KOPT-K1 (cell line): ENCODE measurements around the gene DNM2.

ENCODE experiments used
- H3K27ac ChIP-seq: fragments of 200-600 bp; sonication (generic); 2 replicates; pipeline ENCODE4 v1.5.1; 2016; ENCODE audit warnings: antibody characterized with exemption, mild to moderate bottlenecking, low read depth, low read length; ENCODE audit not compliant: poor library complexity, severe bottlenecking
- H3K36me3 ChIP-seq: fragments of 200-600 bp; sonication (generic); 2 replicates; pipeline ENCODE4 v1.5.1; 2017; ENCODE audit warnings: antibody characterized with exemption, mild to moderate bottlenecking, low read length, moderate library complexity; ENCODE audit not compliant: insufficient read depth
- H3K9me3 ChIP-seq: fragments of 200-600 bp; sonication (generic); 2 replicates; pipeline ENCODE4 v1.5.1; 2017; ENCODE audit warnings: antibody characterized with exemption, low read length, mild to moderate bottlenecking; ENCODE audit not compliant: insufficient read depth, poor library complexity, severe bottlenecking

DNM2 gene

DNA sequence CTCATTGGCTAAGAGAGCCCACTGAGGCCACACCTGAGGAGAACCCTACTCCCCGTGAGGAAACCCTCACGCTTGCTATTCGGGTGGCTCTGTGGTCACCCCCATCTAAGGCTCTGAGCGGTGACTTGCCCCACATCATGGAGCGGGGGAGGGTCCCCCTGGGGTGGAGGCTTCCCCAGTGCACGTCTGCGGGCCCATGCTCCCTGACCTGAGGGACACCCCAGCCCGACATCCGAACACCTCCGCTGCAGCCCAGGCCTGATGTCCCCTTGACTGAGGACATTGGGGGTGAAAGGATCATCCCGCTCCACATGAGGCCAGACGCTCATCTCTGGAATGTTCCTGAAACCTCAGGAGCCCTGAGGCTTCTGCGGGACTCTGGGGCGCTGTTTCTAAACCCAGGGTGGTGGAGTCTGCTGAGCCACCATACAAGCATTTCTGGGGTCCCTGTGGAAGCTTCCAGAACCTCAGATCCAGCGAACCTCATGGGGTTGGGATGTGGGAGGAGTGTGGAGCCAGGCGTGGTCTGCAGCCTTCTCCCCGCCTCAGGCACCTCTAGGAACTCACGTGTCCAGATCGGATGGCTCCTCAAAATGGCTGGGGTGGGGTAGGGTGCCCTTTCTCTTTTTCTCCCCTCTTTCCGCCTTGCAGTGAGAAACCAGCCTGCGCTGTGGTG is 98.2 kb downstream of the DNM2 start:
- peaks cover 3% of the 10 kb centered on the region for H3K9me3 ChIP-seq
- peaks cover 95% of the 10 kb centered on the region for H3K36me3 ChIP-seq
- H3K27ac ChIP-seq, result no peak overlapping the region

DNA sequence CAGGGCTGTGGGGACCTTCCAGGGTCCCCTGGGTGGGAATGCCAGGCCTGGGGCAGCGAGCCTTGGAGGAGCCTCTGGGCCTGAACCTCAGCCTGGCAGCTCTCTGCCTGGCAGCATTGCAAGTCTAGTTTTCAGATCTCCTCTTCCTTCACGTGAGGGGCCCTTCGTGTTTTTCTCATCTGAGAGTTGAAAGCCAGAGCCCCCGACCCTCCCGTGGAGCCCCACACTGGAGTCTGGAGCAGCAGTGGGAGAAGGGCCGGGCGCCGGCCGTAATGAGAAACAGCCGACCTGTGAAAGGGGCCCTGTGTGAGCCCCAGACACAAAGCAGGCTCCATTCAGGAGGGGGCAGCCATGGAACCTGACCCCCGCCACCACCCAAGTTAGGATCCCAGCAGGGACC is 98.8 kb downstream of the DNM2 start:
- peaks cover 95% of the 10 kb centered on the region for H3K36me3 ChIP-seq
- peaks cover 7% of the 10 kb centered on the region for H3K9me3 ChIP-seq
- no peak overlapping the region for H3K27ac ChIP-seq

DNA sequence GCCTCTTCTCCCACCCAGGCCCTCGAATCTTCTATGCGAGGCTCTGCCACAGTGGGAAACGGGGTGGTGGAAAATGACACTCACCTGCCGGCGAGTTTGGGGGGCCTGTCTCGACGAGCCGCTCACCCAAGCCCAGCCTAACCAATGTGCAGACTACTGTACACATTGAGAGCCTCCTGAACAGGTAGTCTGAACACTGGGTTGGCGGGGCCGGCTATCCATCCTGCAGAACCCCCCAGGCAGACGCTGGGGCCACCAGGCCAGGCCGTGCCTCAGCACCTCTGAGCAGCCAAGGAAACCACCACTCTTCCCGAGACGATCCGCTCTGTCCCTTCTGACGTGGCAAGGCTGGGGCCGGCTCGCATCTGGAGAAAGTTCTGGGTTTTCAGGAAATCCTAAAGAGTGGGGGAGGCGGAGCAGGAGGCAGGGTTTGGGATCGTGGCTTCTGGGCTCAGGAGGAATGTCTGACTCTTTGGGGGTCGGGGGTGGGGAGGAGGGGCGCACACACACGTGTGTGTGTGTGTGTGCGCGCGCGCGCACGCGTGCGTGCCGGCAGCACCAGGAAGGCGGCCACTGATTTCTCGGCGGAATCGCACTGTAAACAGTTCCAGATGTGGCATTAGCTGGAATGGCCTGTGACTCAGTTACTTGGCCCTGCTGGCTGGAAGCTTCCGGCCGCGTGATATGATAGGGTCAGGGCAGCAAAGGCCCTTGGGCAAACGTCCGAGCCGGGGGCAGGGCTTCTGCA is 99.6 kb downstream of the DNM2 start:
- Histone ChIP-seq H3K9me3 (peaks cover 7% of the 10 kb centered on the region), H3K27ac (no peak overlapping the region), H3K36me3 (peaks cover 95% of the 10 kb centered on the region)

DNA sequence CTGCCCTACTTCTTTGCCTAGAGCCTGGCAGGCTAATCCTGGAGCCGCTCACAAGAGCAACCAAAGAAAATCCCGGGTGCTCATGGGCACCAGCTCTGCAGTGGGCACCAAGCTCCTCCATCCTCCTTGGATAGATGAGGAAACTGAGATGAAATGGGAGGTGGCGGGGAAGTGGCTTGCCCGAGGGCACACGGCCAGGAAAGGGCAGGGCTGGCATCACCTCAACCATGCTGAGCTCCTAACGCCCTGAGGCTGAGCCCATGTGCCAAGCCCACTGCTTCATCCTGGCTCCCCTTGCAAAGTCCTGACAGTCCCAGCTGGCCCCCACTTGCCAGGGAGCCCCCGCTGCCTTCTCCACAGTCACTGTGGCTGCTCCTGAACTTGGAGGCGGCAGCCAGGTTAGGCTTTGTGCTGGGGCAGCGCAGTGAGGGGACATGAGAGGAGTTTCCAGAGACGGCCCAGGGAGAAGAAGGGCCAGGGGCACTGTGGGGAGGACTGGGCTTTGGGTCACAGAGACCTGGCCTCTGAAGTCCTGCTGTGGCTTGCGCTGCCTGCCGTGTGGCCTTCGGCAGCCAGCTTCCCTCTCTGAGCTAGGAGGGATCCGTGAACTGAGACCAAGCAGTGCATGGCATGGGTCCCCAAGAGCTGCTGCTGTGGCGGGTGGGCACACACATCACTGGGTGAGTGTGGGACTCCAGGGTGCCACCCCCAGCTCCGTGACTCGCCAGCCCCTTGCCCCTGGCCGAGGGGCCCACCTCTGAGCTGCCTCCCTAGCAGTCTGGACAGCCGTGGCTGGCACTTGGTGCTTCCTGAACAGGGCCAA is 100.6 kb downstream of the DNM2 start:
- Histone ChIP-seq H3K27ac (no peak overlapping the region), H3K9me3 (peaks cover 7% of the 10 kb centered on the region), H3K36me3 (peaks cover 90% of the 10 kb centered on the region)

DNA sequence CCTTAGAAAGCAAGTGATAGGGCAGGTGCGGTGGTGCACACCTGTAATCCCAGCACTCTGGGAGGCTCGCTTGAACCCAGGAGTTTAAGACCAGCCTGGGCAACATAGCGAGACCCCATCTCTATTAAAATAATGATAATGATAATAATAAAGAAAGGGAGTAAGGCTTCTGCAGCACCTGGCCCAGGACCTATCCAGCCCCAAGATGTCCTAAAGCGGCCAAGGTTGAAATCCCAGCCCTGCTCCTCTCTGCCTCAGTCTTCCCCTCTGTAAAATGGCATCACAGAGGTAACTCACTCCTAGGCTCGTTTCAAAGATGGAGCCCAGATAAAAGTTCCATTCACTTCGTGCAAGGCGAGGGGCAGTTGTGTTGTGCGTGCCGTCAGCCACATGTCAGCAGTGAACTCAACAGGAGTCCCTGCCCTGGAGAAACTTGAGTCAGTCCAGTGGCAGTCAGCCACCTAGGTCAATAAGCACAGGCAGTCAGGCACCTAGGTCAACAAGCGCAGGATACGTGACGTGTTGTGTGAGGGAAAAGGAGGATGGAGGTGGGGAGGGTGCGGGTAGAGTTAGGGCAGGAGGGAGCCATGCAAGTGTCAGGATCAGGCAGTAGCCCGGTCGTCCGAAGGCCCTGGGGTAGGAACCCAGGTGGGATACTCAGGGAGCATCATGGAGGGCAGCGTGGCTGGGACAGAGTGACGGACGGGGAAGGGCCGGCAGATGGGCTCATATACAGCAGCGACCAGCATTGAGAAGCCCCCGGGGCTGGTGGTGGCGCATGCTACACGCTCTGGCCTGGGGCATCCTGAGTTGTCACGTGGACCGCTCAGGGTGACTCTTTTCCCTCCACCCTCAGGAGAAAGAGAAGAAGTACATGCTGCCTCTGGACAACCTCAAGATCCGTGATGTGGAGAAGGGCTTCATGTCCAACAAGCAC is 101.5 kb downstream of the DNM2 start:
- no peak overlapping the region for H3K27ac ChIP-seq
- H3K9me3 ChIP-seq, result peaks cover 7% of the 10 kb centered on the region
- H3K36me3 ChIP-seq, result peaks cover 90% of the 10 kb centered on the region

DNA sequence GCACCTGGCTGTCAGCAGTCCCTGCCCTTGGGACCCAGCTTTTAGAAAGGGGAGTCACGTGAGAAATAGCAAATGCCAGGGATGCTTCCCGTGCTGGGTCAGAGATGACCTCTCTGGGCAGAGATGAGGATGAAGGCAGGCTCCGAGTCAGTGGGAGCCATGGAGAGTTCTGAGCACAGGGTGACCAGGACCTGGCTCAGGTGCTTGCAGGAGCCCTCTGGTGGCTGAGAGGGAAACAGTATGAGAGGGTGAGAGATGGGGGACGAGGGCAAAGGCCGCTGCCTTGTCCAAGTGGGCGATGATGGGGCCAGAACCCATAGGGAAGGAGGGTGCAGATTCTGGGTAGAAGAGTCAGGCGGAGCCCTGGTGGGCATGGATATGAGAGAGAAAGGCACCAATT is 102.3 kb downstream of the DNM2 start:
- Histone ChIP-seq H3K9me3 (peaks cover 7% of the 10 kb centered on the region), H3K27ac (no peak overlapping the region), H3K36me3 (peaks cover 90% of the 10 kb centered on the region)

DNA sequence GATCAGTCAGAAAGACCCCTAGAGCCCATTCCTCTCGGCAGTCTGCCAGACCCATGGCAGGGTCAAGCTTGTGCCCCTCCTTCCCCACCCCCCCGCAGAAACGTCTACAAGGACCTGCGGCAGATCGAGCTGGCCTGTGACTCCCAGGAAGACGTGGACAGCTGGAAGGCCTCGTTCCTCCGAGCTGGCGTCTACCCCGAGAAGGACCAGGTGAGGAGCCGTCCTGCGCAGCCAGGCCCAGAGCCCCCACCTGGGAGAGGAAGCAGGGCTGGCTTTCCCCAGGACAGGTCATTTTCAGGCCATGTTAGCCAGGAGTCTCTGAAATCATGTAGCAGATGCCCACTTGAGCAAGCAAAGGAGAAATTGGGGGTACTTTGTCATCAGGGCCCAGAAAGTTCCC is 105.8 kb downstream of the DNM2 start:
- Histone ChIP-seq H3K27ac (no peak overlapping the region), H3K36me3 (peaks cover 87% of the 10 kb centered on the region), H3K9me3 (peaks cover 7% of the 10 kb centered on the region)

DNA sequence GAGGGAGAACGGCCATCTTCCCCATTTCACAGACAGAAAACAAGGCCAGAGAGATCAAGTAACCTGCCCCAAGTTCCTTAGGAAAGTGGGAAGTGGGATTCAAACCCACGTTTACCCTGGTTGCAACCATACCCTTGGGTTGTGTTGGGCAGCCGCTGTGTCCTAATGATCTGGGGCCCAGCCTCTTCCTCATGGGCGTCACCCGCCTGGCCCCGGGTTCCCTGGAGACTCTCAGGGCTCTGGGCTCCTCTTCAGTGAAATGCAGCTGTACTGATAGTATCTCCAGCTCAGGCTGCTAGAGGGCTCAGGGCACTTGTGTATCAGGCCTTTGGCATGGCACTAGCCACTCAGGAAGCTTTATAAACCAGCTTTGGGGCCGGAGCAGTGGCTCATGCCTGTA is 108.4 kb downstream of the DNM2 start:
- H3K36me3 ChIP-seq, result peaks cover 90% of the 10 kb centered on the region
- peaks cover 3% of the 10 kb centered on the region for H3K9me3 ChIP-seq
- no peak overlapping the region for H3K27ac ChIP-seq

DNA sequence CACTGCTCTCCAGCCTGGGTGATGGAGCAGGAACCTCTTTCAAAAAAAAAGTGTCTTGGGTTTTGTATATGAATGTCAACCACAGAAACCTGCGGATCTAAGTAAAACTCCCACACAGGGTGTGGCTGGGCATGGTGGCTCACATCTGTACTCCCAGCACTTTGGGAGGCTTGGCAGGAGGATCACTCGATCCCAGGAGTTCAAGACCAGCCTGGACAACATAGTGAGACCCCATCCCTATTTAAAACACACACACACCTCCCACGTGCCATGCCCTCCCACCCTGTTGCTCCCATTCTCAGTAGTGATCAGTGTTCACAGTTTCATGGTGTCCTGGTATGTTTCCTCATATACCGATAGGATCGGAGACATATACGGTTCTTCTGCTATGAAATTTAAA is 109.0 kb downstream of the DNM2 start:
- Histone ChIP-seq H3K27ac (no peak overlapping the region), H3K36me3 (peaks cover 90% of the 10 kb centered on the region)

DNA sequence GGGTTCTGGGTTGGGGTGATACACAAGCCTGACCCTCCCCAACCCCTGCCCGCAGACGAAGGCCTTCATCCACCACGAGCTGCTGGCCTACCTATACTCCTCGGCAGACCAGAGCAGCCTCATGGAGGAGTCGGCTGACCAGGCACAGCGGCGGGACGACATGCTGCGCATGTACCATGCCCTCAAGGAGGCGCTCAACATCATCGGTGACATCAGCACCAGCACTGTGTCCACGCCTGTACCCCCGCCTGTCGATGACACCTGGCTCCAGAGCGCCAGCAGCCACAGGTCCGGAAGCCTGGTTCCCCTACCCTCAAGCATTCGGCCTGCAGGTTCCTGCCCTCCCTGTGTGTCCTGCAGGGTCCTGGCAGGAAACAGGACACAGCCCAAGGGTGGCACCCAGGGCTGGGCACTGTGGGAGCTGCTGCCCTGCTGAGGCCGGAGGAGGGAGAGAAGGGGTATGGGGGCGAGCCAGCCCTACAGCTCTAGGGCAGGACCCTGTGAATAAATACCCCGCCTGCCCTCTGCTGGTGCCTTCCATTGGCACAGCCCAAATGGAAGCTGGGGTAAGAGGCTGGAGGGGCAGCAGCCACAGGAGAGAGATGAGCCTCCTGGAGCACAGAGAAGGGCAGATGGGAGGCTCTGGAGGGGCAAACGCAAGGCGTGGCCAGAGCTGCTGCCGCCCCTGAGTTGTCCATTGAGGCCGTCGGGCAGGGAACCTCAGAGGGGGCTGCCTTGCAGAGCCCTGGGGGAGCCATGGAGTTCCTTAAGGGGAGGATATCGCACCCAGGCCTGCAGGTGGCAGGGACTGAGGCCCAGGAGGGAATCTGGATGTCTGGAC is 111.3 kb downstream of the DNM2 start:
- no peak overlapping the region for H3K27ac ChIP-seq
- no peaks in the 10 kb centered on the region for H3K9me3 ChIP-seq
- peaks cover 93% of the 10 kb centered on the region for H3K36me3 ChIP-seq

More for the DNA sequence above, 109.0 kb downstream of the DNM2 start:
- no peaks in the 10 kb centered on the region for H3K9me3 ChIP-seq

DNA sequence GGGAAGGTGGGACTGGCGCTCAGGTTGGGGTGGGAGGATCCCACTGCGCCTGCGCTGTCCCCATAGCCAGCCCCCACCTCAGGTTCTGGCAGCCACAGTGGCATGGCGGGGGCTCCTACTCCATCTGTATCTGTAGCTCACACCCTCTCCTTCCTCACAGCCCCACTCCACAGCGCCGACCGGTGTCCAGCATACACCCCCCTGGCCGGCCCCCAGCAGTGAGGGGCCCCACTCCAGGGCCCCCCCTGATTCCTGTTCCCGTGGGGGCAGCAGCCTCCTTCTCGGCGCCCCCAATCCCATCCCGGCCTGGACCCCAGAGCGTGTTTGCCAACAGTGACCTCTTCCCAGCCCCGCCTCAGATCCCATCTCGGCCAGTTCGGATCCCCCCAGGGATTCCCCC is 112.1 kb downstream of the DNM2 start:
- peaks cover 91% of the 10 kb centered on the region for H3K36me3 ChIP-seq
- no peaks in the 10 kb centered on the region for H3K9me3 ChIP-seq
- H3K27ac ChIP-seq, result no peak overlapping the region

DNA sequence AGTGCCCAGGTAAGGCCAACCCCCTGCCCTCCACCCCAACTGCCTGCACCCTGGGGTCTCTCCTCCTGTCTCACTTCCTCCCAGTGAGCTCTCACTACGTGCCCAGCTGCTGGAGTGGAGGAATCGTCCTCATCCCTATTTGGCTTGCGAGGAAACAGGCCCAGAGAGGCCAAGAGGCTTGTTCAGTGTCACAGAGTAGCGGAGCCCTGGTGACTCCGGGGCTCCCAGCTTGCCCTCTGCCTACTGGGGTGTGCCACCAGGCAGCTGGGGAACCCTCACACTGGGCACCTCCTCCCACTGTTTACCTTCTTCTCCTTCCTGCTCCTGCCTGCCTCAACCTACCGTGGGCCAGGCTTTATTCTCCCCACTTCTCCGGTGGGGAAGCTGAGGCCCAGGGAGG is 112.5 kb downstream of the DNM2 start:
- Histone ChIP-seq H3K9me3 (no peaks in the 10 kb centered on the region), H3K27ac (no peak overlapping the region), H3K36me3 (peaks cover 87% of the 10 kb centered on the region)

DNA sequence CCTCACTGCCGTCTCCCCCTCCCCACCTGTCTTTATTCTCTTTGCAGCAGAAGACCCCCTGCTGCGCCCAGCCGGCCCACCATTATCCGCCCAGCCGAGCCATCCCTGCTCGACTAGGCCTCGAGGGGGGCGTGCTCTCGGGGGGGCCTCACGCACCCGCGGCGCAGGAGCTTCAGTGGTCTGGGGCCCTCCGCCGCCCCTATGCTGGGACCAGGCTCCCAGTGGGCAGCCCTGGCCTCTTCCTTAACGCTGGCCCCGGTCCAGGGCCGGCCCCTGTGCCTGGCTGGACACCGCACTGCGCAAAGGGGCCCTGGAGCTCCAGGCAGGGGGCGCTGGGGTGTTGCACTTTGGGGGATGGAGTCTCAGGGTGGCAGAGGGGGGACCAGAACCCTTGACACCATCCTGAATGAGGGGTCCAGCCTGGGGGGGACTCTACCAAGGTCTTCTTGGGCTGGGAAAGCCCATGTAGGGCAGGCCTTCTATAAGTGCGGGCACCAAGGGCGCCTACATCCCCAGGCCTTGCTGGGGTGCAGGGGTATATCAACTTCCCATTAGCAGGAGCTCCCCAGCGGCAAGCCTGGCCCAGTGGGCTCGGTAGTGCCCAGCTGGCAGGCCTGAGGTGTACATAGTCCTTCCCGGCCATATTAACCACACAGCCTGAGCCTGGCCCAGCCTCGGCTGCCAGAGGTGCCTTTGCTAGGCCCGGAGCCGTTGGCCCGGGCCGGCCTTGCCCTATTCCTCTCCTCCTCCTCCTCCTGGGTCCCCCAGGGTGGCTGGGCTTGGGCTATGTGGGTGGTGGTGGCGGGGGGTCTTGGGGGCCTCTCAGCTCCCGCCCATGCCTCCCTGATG is 113.3 kb downstream of the DNM2 start:
- Histone ChIP-seq H3K36me3 (peaks cover 79% of the 10 kb centered on the region), H3K9me3 (no peaks in the 10 kb centered on the region), H3K27ac (no peak overlapping the region)
